HepG2 (cell line): Measurements from ENCODE around the gene ATE1. TPM values are rescaled to one million over a fixed set of nuclear protein-coding genes. Genes with fewer than 3 reads are reported as not detected.

ENCODE experiments used
- ATAC-seq: fragments of 200-7000 bp; cut with Tn5 transposase; 3 replicates; pipeline ENCODE4 v1.9.1; 2020; ENCODE audit warnings: mild to moderate bottlenecking, moderate library complexity
- BruUV-seq: library from RNA; stranded (reverse); fragments of 400-500 nt; replicated peaks from 2 replicates; lab custom pipeline; 2021; lab: Mats Ljungman, UMichigan
- CTCF ChIA-PET: fragments of 300-600 bp; formaldehyde crosslinking; extraction: SDS; loops from one replicate; lab custom pipeline; 2021; ENCODE audit warnings: low total read pairs, inconsistent platforms, low intra/inter-chr PET ratio; lab: Yijun Ruan, JAX
- POLR2A ChIA-PET: fragments of 350-600 bp; sonication (Branson Sonifier 250); formaldehyde crosslinking; loops from one replicate; lab custom pipeline; 2020; ENCODE audit warnings: antibody characterized with exemption, inconsistent platforms; lab: Yijun Ruan, JAX
- DNase-seq: peaks from one replicate; pipeline ENCODE4 v3.0.0-alpha.2; 2015; ENCODE audit warnings: low spot score
- FAIRE-seq: peaks from 3 replicates; lab custom pipeline; 2011; peaks lifted over from hg19 to GRCh38; lab: Jason Lieb, UNC
- H2AFZ ChIP-seq: one replicate; pipeline ENCODE4 v1.6.1; 2011; ENCODE audit warnings: low read length, inconsistent platforms
- H3K27ac ChIP-seq: fragments of 300-600 bp; 3 replicates; pipeline ENCODE4 v1.8.0; 2011; ENCODE audit warnings: mixed run types, mild to moderate bottlenecking, mixed read lengths, low read length, inconsistent platforms; ENCODE audit not compliant: insufficient read depth; ENCODE audit errors: extremely low read length
- H3K27me3 ChIP-seq, 2 experiments: fragments of 200-600 bp in 1 of 2; 2 replicates in 1 of 2; 3 replicates in 1 of 2; pipeline versions ENCODE4 v1.6.0 to v1.8.0; 2011; ENCODE audit warnings: low read length in 2 of 2, mild to moderate bottlenecking in 2 of 2, moderate library complexity in 2 of 2, inconsistent platforms in 1 of 2; ENCODE audit not compliant: insufficient read depth in 2 of 2, control insufficient read depth in 1 of 2
- H3K36me3 ChIP-seq, 2 experiments: fragments of 200-600 bp in 1 of 2; replicated peaks in 1 of 2; 2 replicates in 1 of 2; 3 replicates in 1 of 2; pipeline versions ENCODE4 v1.5.1 to v1.8.0; 2011; ENCODE audit warnings: low read length in 2 of 2, inconsistent platforms in 1 of 2; ENCODE audit not compliant: insufficient read depth in 2 of 2, control insufficient read depth in 1 of 2
- H3K4me1 ChIP-seq: 2 replicates; pipeline ENCODE4 v1.5.1; 2012; ENCODE audit warnings: low read length, inconsistent platforms; ENCODE audit not compliant: insufficient read depth
- H3K4me2 ChIP-seq: 2 replicates; pipeline ENCODE4 v1.6.0; 2011; ENCODE audit warnings: low read depth, low read length, inconsistent platforms
- H3K4me3 ChIP-seq, 3 experiments: fragments of 200-600 bp in 1 of 3; sonication (generic), shearing (Covaris generic) in 1 of 3; replicated peaks in 1 of 3; 2 replicates each; pipeline ENCODE4 v1.5.1; 2011 to 2016; ENCODE audit warnings: low read length in 3 of 3, inconsistent platforms in 2 of 3, low read depth in 2 of 3, mild to moderate bottlenecking in 2 of 3, control low read depth in 1 of 3, mixed read lengths in 1 of 3; ENCODE audit not compliant: insufficient read depth in 1 of 3
- H3K79me2 ChIP-seq: one replicate; pipeline ENCODE4 v1.6.1; 2011; ENCODE audit warnings: low read length, inconsistent platforms; ENCODE audit not compliant: insufficient read depth
- H3K9ac ChIP-seq: 2 replicates; pipeline ENCODE4 v1.6.0; 2011; ENCODE audit warnings: mild to moderate bottlenecking, low read depth, low read length, inconsistent platforms; ENCODE audit not compliant: insufficient read depth
- H3K9me3 ChIP-seq: 2 replicates; pipeline ENCODE4 v1.5.1; 2012; ENCODE audit warnings: mild to moderate bottlenecking, low read length
- H4K20me1 ChIP-seq: 2 replicates; pipeline ENCODE4 v1.6.0; 2011; ENCODE audit warnings: inconsistent platforms, mild to moderate bottlenecking, low read length, moderate library complexity; ENCODE audit not compliant: insufficient read depth
- FOXC1 ChIP-seq: sonication (generic); formaldehyde crosslinking; IDR thresholded peaks from 2 replicates; pipeline ENCODE4 v1.8.0; 2022; ENCODE audit warnings: mild to moderate bottlenecking, missing genetic modification reagents, borderline replicate concordance
- MIXL1 ChIP-seq: IDR thresholded peaks from 2 replicates; pipeline ENCODE4 v1.6.1; 2016
- NCOA2 ChIP-seq: sonication (generic); formaldehyde crosslinking; IDR thresholded peaks from 2 replicates; pipeline ENCODE4 v1.8.0; 2022; ENCODE audit warnings: inconsistent platforms
- PPARG ChIP-seq: conservative IDR thresholded peaks from 2 replicates; pipeline ENCODE4 v1.6.1; 2016; ENCODE audit warnings: missing biosample characterization, missing genetic modification reagents
- RORA ChIP-seq: sonication (generic); formaldehyde crosslinking; IDR thresholded peaks from 2 replicates; pipeline ENCODE4 v1.5.0; 2020; ENCODE audit warnings: mild to moderate bottlenecking, missing genetic modification reagents, moderate library complexity
- SOX6 ChIP-seq, 2 experiments: fragments of 450-650 bp in 1 of 2; sonication (generic) in 1 of 2; formaldehyde crosslinking in 1 of 2; IDR thresholded peaks; 2 replicates each; pipeline versions ENCODE4 v1.4.0 to v1.6.1; 2017 to 2020; ENCODE audit warnings: antibody characterized with exemption in 1 of 2, mild to moderate bottlenecking in 1 of 2, missing genetic modification reagents in 1 of 2
- TBX2 ChIP-seq: sonication (generic); formaldehyde crosslinking; IDR thresholded peaks from 2 replicates; pipeline ENCODE4 v1.5.0; 2020; ENCODE audit warnings: missing genetic modification reagents, mild to moderate bottlenecking, borderline replicate concordance
- ZNF629 ChIP-seq: sonication (generic); formaldehyde crosslinking; conservative IDR thresholded peaks from 2 replicates; pipeline ENCODE4 v1.5.0; 2020; ENCODE audit warnings: missing genetic modification reagents
- WGBS: methylation state at CpG from one replicate; pipeline ENCODE4 v1.1.6; 2017; ENCODE audit warnings: low lambda C conversion rate; 5-methylcytosine and 5-hydroxymethylcytosine counted together
- in situ Hi-C: cut with HindIII; loops from 2 replicates; pipeline ENCODE4 v1.10.0; 2017; ENCODE audit warnings: low pct_unique_long_range_greater_than_20kb; ENCODE audit not compliant: extremely low pct_ligation_motif_present
- intact Hi-C: fragments of 100-400 bp; cut with micrococcal nuclease; formaldehyde crosslinking; loops from one replicate; pipeline ENCODE4 v1.10.0; 2022; ENCODE audit not compliant: unreplicated experiment
- polyA plus RNA-seq, 8 experiments: library from polyadenylated mRNA; depleted of rRNA in 3 of 8; stranded (reverse) in 7 of 8; unstranded in 1 of 8; fragments of >200 nt; fragmentation: Illumina TruSeq in 4 of 8; extraction: Trizol in 4 of 8; gene quantifications; 2 replicates each; pipeline versions ENCODE4 v1.2.1 to v1.2.3, GENCODE V29; 2011 to 2016; ENCODE audit warnings: low read depth in 4 of 8, missing spikeins in 1 of 8, mixed read lengths in 1 of 8; ENCODE audit not compliant: insufficient read depth in 1 of 8
- total RNA-seq, 5 experiments: library from RNA; depleted of rRNA; stranded (reverse); fragments of >200 nt; fragmentation: Illumina TruSeq; extraction: Trizol; gene quantifications; 2 replicates each; pipeline ENCODE4 v1.2.3, GENCODE V29; 2016; ENCODE audit warnings: low read depth in 1 of 5
- TF ChIP-seq, protein P1 (sequence below): sonication (generic); formaldehyde crosslinking; IDR thresholded peaks from 2 replicates; pipeline ENCODE4 v1.4.0; 2020; ENCODE audit warnings: low read depth, missing genetic modification reagents
- TF ChIP-seq, protein P2 (sequence below): fragments of 450-650 bp; IDR thresholded peaks from 2 replicates; pipeline ENCODE4 v1.6.1; 2017; ENCODE audit warnings: mild to moderate bottlenecking
- TF ChIP-seq, protein P3 (sequence below): sonication (generic); formaldehyde crosslinking; IDR thresholded peaks from 2 replicates; pipeline ENCODE4 v1.4.0; 2020; ENCODE audit warnings: missing genetic modification reagents
- TF ChIP-seq, protein P4 (sequence below): sonication (generic); formaldehyde crosslinking; IDR thresholded peaks from 2 replicates; pipeline ENCODE4 v1.4.0; 2020; ENCODE audit warnings: mild to moderate bottlenecking, missing genetic modification reagents, borderline replicate concordance

ATE1 gene
- total and polyA plus RNA-seq, 2 of the 13 experiments (the other 11 are each of a cell fraction or from before 2014, with no cell fraction given): 17.5 to 42.2 TPM

GRCh38 chr10:121695731-121696464 lies 231.9 kb downstream of the ATE1 start:
- Histone ChIP-seq H3K9ac (no peak overlapping the region), H4K20me1 (no peaks in the 10 kb centered on the region), H3K9me3 (no peaks in the 10 kb centered on the region), H3K36me3 (no peaks in the 10 kb centered on the region), H3K27me3 (no peaks in the 10 kb centered on the region), H3K4me2 (peak overlapping the region; percentile 53), H3K4me3 (peak overlapping the region in 1 of 3 experiments; percentile 27; a peak in 1 of 6 replicates), H3K27ac (peak overlapping the region; percentile 39), H3K4me1 (peaks cover 24% of the 10 kb centered on the region), H3K79me2 (no peaks in the 10 kb centered on the region), H2AFZ (no peak overlapping the region)
- CTCF ChIA-PET: no interaction called here
- POLR2A ChIA-PET: no interaction called here
- intact Hi-C loops: no loop called here
- no TSS peak for BruUV-seq
- WGBS: 15% methylated on average over 6 of the region's 7 CpGs
- in situ Hi-C loops: no loop called here
- DNase-seq (peak; percentile 77), ATAC-seq (peak; percentile 88), FAIRE-seq (peak; percentile 99)
- no peak for TF ChIP-seq FOXC1 (CRISPR knock-in tag)
- TF ChIP-seq MIXL1 (CRISPR knock-in tag): 0 out of 2 replicates have a peak, but pooled peaks have one; percentile 14
- TF ChIP-seq NCOA2 (CRISPR knock-in tag): peak; percentile 14; the same call in 1 of the 2 replicates
- TF ChIP-seq SOX6 (IDR thresholded peaks at IDR 0.05): no peak
- TF ChIP-seq SOX6 (CRISPR knock-in tag; IDR thresholded peaks at IDR 0.05): peak; percentile 48; the same call in 1 of the 2 replicates
- TF ChIP-seq, protein P1, sequence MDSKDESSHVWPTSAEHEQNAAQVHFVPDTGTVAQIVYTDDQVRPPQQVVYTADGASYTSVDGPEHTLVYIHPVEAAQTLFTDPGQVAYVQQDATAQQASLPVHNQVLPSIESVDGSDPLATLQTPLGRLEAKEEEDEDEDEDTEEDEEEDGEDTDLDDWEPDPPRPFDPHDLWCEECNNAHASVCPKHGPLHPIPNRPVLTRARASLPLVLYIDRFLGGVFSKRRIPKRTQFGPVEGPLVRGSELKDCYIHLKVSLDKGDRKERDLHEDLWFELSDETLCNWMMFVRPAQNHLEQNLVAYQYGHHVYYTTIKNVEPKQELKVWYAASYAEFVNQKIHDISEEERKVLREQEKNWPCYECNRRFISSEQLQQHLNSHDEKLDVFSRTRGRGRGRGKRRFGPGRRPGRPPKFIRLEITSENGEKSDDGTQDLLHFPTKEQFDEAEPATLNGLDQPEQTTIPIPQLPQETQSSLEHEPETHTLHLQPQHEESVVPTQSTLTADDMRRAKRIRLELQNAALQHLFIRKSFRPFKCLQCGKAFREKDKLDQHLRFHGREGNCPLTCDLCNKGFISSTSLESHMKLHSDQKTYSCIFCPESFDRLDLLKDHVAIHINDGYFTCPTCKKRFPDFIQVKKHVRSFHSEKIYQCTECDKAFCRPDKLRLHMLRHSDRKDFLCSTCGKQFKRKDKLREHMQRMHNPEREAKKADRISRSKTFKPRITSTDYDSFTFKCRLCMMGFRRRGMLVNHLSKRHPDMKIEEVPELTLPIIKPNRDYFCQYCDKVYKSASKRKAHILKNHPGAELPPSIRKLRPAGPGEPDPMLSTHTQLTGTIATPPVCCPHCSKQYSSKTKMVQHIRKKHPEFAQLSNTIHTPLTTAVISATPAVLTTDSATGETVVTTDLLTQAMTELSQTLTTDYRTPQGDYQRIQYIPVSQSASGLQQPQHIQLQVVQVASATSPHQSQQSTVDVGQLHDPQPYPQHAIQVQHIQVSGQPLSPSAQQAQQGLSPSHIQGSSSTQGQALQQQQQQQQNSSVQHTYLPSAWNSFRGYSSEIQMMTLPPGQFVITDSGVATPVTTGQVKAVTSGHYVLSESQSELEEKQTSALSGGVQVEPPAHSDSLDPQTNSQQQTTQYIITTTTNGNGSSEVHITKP: 0 out of 2 replicates have a peak, but pooled peaks have one; percentile 21
- 0 out of 2 replicates have a peak, but pooled peaks have one; percentile 34 for TF ChIP-seq ZNF629 (CRISPR knock-in tag)
- TF ChIP-seq, protein P2, sequence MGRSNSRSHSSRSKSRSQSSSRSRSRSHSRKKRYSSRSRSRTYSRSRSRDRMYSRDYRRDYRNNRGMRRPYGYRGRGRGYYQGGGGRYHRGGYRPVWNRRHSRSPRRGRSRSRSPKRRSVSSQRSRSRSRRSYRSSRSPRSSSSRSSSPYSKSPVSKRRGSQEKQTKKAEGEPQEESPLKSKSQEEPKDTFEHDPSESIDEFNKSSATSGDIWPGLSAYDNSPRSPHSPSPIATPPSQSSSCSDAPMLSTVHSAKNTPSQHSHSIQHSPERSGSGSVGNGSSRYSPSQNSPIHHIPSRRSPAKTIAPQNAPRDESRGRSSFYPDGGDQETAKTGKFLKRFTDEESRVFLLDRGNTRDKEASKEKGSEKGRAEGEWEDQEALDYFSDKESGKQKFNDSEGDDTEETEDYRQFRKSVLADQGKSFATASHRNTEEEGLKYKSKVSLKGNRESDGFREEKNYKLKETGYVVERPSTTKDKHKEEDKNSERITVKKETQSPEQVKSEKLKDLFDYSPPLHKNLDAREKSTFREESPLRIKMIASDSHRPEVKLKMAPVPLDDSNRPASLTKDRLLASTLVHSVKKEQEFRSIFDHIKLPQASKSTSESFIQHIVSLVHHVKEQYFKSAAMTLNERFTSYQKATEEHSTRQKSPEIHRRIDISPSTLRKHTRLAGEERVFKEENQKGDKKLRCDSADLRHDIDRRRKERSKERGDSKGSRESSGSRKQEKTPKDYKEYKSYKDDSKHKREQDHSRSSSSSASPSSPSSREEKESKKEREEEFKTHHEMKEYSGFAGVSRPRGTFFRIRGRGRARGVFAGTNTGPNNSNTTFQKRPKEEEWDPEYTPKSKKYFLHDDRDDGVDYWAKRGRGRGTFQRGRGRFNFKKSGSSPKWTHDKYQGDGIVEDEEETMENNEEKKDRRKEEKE: no peak
- no peak for TF ChIP-seq RORA (CRISPR knock-in tag)
- TF ChIP-seq, protein P3, sequence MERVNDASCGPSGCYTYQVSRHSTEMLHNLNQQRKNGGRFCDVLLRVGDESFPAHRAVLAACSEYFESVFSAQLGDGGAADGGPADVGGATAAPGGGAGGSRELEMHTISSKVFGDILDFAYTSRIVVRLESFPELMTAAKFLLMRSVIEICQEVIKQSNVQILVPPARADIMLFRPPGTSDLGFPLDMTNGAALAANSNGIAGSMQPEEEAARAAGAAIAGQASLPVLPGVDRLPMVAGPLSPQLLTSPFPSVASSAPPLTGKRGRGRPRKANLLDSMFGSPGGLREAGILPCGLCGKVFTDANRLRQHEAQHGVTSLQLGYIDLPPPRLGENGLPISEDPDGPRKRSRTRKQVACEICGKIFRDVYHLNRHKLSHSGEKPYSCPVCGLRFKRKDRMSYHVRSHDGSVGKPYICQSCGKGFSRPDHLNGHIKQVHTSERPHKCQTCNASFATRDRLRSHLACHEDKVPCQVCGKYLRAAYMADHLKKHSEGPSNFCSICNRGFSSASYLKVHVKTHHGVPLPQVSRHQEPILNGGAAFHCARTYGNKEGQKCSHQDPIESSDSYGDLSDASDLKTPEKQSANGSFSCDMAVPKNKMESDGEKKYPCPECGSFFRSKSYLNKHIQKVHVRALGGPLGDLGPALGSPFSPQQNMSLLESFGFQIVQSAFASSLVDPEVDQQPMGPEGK: peak; percentile 48
- TF ChIP-seq PPARG (CRISPR knock-in tag): peak; percentile 91
- TF ChIP-seq, protein P4, sequence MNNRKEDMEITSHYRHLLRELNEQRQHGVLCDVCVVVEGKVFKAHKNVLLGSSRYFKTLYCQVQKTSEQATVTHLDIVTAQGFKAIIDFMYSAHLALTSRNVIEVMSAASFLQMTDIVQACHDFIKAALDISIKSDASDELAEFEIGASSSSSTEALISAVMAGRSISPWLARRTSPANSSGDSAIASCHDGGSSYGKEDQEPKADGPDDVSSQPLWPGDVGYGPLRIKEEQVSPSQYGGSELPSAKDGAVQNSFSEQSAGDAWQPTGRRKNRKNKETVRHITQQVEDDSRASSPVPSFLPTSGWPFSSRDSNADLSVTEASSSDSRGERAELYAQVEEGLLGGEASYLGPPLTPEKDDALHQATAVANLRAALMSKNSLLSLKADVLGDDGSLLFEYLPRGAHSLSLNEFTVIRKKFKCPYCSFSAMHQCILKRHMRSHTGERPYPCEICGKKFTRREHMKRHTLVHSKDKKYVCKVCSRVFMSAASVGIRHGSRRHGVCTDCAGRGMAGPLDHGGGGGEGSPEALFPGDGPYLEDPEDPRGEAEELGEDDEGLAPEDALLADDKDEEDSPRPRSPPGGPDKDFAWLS (CRISPR knock-in tag): no peak
- TF ChIP-seq TBX2 (CRISPR knock-in tag): 0 out of 2 replicates have a peak, but pooled peaks have one; percentile 28
